B cell (primary cell): ENCODE results near the gene PDGFRB.

Experiments
- CTCF ChIP-seq: fragments of 200-600 bp; IDR thresholded peaks from one replicate; pipeline ENCODE4 v1.8.0; 2022; ENCODE audit warnings: antibody characterized with exemption, mild to moderate bottlenecking
- EZH2 ChIP-seq: IDR thresholded peaks from 2 replicates; pipeline ENCODE4 v1.6.1; 2012; ENCODE audit warnings: borderline replicate concordance, low read depth, mild to moderate bottlenecking, moderate library complexity, low read length; ENCODE audit not compliant: insufficient read depth, poor library complexity, severe bottlenecking

- TF ChIP-seq CTCF (no peak), EZH2 (no peak)
Measured at GRCh38 chr5:150066436-150066835, 89.2 kb downstream of the PDGFRB start.
